Activated T-cell treated with anti-CD3 and anti-CD28 coated beads, Interleukin-2, amount 50 U/mL, for 72 hours (primary cell): ENCODE results near the gene ASTL. TPM values are rescaled to one million over a fixed set of nuclear protein-coding genes. Genes with fewer than 3 reads are reported as not detected.
A peak's percentile ranks its signal among the peaks of the same experiment; 100 is the strongest.

Source experiments
- ATAC-seq, 2 donors: fragments of 150-1000 bp; cut with Tn5 transposase; replicated peaks in 1 of 2; 2 replicates each; pipeline ENCODE4 v1.10.0; 2021; ENCODE audit warnings: moderate library complexity in 2 of 2, mild to moderate bottlenecking in 1 of 2
- DNase-seq, 2 donors: peaks; one replicate each; pipeline ENCODE4 v3.0.0; 2021 to 2022; ENCODE audit warnings: mixed read lengths in 1 of 2
- H3K27ac Mint-ChIP-seq: one replicate; pipeline ENCODE4 v1.8.0; 2022; ENCODE audit warnings: mild to moderate bottlenecking, moderate library complexity, mixed read lengths
- H3K27me3 Mint-ChIP-seq: one replicate; pipeline ENCODE4 v1.8.0; 2022; ENCODE audit warnings: low read depth, mixed read lengths
- H3K36me3 Mint-ChIP-seq, 2 donors: one replicate each; pipeline ENCODE4 v1.8.0; 2022; ENCODE audit warnings: mixed read lengths in 2 of 2, mild to moderate bottlenecking in 1 of 2; ENCODE audit not compliant: insufficient read depth in 2 of 2
- H3K4me1 Mint-ChIP-seq: one replicate; pipeline ENCODE4 v1.8.0; 2022; ENCODE audit warnings: low read depth, mixed read lengths
- H3K4me3 Mint-ChIP-seq, 2 donors: one replicate each; pipeline ENCODE4 v1.8.0; 2022; ENCODE audit warnings: mild to moderate bottlenecking in 2 of 2, mixed read lengths in 2 of 2, moderate library complexity in 2 of 2
- H3K9me3 Mint-ChIP-seq, 2 donors: one replicate each; pipeline ENCODE4 v1.8.0; 2022; ENCODE audit warnings: mixed read lengths in 2 of 2
- total RNA-seq, 2 donors: library from RNA; stranded (reverse); gene quantifications; one replicate each; pipeline ENCODE4 v1.2.3, GENCODE V29; 2022

ASTL gene
- total RNA-seq, 2 donors from 2014 or later: 8.1 to 9.1 TPM

DNA sequence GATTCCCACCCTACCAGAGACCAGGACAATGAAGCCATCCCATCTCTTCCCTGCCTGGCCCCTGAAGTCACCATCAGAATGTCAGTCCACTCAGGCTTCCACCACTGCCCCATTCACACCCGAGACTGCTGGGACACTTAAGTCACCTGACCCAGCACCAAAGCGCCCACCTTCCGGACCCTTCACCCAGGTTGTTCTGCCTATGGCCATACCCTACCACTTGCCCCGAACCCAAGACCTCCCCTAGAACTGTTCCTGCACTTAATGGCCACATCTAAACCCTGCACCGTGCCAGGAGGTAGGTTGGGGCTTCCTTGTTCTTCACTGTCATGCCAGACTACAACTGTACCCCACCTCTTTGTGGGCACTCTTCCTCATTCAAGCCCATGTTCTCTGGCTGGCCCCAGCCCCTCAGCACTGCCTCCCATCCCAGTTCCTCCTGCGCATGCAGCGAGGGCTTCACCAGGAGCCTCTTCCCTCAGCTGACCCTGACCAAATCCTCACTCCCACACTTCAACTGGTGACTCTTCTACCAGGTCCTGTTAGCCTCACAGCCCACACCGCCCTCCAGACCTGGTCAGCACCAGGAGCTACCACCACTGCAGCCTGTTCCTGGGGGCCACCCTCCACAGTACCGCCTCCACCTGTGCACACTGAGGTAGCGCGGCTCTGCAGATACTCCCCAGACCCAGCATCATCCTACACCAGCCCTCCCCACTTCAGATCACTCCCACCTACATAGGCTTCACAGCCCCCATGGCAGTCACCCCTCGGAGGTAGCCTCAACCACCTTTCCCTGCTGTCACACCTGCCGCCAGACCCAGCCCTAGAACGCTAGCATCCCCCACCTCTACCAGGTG is 13.7 kb downstream of the ASTL start:
- no peaks in the 10 kb centered on the region for H3K9me3 Mint-ChIP-seq
- no peak for DNase-seq

DNA sequence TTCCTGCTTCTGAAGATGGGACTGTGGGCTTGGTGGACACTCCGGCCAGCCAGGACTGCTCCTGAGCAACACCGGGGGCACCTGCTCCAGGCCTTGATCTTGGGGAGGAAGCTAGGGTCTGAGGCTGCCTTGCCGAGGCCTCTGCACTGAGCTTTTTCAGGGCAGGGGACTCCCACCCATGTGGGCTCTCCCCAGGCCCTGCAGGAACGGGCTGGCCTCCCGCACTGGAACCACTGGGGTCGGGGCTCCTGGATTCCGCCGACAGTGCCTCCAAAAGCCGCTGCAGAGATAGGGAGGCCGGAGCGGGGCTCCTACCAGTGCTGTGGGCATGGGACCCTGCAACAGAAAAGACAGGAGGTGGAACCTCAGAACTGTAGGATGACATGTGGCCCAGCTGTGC is 14.4 kb downstream of the ASTL start:
- no peak overlapping the region for H3K4me3 Mint-ChIP-seq
- no peak for ATAC-seq
- no peaks in the 10 kb centered on the region for H3K36me3 Mint-ChIP-seq
- DNase-seq: no peak
- no peaks in the 10 kb centered on the region for H3K9me3 Mint-ChIP-seq
- H3K27me3 Mint-ChIP-seq: peaks cover 30% of the 10 kb centered on the region
- peaks cover 9% of the 10 kb centered on the region for H3K4me1 Mint-ChIP-seq
- H3K27ac Mint-ChIP-seq: no peak overlapping the region

More for the DNA sequence above, 13.7 kb downstream of the ASTL start:
- ATAC-seq: peak in 1 of 2 donors; percentile 6
- Mint-ChIP-seq H3K27me3 (peaks cover 23% of the 10 kb centered on the region), H3K4me1 (peaks cover 13% of the 10 kb centered on the region), H3K4me3 (no peak overlapping the region), H3K27ac (no peak overlapping the region), H3K36me3 (no peaks in the 10 kb centered on the region)

DNA sequence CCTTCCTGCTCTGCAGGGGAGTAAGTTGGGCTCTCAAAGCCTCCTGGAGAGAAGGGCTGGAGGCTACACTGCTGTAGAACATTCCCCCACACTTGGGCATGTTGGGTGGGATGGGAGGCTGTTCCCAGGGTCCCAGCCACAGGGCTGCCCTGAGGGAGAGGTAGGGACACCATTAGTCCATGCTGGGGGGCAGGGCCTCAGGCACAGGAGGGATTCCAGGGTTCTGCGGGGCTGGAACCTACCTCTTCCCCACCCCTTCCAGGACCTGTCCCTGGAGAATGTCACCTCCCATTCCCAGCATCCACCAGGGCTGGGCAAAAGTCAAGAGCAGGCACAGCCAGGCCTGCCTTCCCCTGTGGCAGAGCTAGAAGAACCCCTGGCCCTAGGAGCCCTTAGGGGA is 15.0 kb downstream of the ASTL start:
- H3K9me3 Mint-ChIP-seq: no peaks in the 10 kb centered on the region
- no peaks in the 10 kb centered on the region for H3K36me3 Mint-ChIP-seq
- ATAC-seq (no peak), DNase-seq (no peak)
- H3K27me3 Mint-ChIP-seq: peaks cover 33% of the 10 kb centered on the region
- no peak overlapping the region for H3K27ac Mint-ChIP-seq
- H3K4me3 Mint-ChIP-seq: no peak overlapping the region
- peaks cover 9% of the 10 kb centered on the region for H3K4me1 Mint-ChIP-seq

DNA sequence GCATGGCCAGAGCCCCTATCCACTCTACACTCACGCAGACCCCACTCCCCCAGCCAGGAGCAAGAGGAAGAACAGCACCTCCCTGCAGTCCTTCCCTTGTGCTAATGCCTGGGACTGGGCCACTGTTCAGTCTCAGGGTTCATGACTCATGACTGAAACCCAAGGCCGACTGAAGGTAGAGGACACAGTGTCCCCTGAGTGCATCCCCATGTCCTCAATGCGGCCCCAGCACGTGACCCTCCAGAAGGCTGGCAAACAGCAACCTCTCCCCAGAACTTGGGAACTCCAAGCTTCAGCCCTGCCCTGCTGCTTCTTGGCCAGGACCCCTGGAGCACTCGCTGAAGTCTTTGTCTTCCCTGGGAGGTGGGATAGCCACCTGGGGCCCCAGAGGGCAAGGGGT is 15.9 kb downstream of the ASTL start:
- ATAC-seq (peak in 1 of 2 donors; percentile 3), DNase-seq (no peak)
- Mint-ChIP-seq H3K4me3 (no peak overlapping the region), H3K27ac (no peak overlapping the region), H3K9me3 (no peaks in the 10 kb centered on the region), H3K4me1 (peaks cover 15% of the 10 kb centered on the region), H3K36me3 (no peaks in the 10 kb centered on the region), H3K27me3 (peaks cover 40% of the 10 kb centered on the region)

DNA sequence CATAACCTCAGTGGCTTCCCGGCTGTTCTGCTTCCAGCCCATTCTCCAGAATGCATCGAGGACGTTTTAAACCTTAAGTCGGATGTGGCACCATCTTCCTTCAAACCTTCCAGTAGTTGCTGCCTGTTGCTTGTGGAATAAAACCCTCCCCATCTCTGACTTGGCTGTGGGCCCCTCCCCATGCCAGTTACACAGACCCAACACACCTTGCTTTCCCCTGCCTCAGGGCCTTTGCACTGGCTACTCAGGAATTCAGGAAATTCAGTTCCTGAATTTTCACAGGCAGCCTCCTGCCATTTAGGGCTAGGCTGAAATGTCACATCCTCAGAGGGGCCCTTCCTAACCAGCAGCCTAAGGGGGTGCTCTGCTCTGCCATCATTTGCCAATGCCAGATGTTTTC is 16.9 kb downstream of the ASTL start:
- Mint-ChIP-seq H3K27ac (no peak overlapping the region), H3K9me3 (no peaks in the 10 kb centered on the region), H3K36me3 (no peaks in the 10 kb centered on the region), H3K4me1 (peaks cover 17% of the 10 kb centered on the region), H3K4me3 (no peak overlapping the region), H3K27me3 (peaks cover 40% of the 10 kb centered on the region)
- DNase-seq (no peak), ATAC-seq (no peak)

DNA sequence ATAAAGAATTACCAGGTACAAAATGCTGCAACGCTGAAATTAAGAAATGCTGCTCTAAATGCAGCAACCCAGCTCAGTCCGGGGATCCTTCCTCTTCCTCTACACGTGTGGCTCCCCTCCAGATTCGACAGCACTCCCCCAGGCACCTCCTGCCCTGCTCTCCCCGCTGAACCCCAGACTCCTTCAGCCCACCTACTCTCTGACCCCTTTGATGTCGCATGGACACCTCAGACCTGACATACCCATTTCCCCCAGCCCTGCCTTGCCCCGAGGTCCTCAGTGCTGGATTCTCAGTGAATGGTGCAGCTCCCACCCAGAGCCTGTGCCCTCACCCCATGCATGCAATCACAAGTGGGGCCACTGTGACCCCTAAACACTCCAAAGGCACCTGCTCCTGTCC is 17.3 kb downstream of the ASTL start:
- DNase-seq (no peak), ATAC-seq (no peak)
- no peaks in the 10 kb centered on the region for H3K36me3 Mint-ChIP-seq
- peaks cover 17% of the 10 kb centered on the region for H3K4me1 Mint-ChIP-seq
- no peaks in the 10 kb centered on the region for H3K9me3 Mint-ChIP-seq
- H3K27me3 Mint-ChIP-seq: peaks cover 40% of the 10 kb centered on the region
- H3K27ac Mint-ChIP-seq: no peak overlapping the region
- no peak overlapping the region for H3K4me3 Mint-ChIP-seq

DNA sequence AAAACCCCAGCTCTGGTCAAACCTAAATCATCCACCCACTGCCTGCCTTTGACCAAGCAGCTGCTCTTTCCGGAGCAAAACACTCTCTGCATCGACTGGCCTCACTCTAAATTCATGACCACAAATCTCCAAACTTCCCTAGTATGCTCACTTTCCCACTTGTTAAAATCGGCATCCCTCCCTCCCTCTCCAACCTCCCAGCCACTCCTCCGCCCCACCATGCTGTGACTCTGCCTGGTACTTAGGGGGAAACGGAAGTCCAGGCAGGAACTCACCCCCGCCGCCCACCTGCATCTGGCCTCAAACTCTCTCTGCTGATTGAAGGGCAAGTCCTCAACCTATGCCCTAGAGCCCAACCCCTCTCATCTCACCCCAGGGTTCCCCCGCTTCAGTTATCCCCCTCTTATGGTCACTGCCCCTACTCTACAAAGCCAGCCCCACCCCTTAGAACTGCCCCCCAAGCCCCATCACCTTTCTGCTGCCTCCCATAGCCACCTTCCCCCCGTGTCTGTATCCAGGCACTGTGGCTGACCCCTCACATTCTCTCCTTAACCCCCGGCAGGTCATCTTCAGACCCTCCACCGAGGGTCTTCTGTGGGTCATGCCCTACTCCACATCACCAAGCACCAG is 18.1 kb downstream of the ASTL start:
- peaks cover 0 to 4% of the 10 kb centered on the region in 2 donors for H3K36me3 Mint-ChIP-seq
- ATAC-seq (no peak), DNase-seq (no peak)
- H3K9me3 Mint-ChIP-seq: no peaks in the 10 kb centered on the region
- H3K4me1 Mint-ChIP-seq: peaks cover 25% of the 10 kb centered on the region
- H3K27ac Mint-ChIP-seq: no peak overlapping the region
- H3K27me3 Mint-ChIP-seq: peaks cover 48% of the 10 kb centered on the region
- no peak overlapping the region for H3K4me3 Mint-ChIP-seq

DNA sequence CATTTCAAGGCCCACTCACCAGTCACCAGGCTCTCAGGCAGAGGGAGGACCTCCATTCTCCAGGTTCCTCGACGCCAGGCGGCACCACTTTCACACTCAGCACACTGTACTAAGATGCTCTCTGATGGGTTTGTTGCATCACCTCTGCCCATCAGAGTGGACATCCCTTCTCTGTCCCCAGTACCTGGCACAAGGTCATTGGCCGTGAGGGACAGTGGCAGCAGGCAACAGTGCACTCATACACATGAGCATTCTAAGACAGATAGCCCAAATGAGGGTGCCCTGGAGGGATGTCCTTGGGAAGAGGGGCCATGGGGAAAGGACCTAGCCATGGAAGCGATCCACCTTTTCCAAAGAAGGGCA is 18.9 kb downstream of the ASTL start:
- no peak for ATAC-seq
- peaks cover 25% of the 10 kb centered on the region for H3K4me1 Mint-ChIP-seq
- H3K27ac Mint-ChIP-seq: no peak overlapping the region
- peaks cover 50% of the 10 kb centered on the region for H3K27me3 Mint-ChIP-seq
- H3K9me3 Mint-ChIP-seq: no peaks in the 10 kb centered on the region
- no peak for DNase-seq
- no peak overlapping the region for H3K4me3 Mint-ChIP-seq
- peaks cover 0 to 4% of the 10 kb centered on the region in 2 donors for H3K36me3 Mint-ChIP-seq

DNA sequence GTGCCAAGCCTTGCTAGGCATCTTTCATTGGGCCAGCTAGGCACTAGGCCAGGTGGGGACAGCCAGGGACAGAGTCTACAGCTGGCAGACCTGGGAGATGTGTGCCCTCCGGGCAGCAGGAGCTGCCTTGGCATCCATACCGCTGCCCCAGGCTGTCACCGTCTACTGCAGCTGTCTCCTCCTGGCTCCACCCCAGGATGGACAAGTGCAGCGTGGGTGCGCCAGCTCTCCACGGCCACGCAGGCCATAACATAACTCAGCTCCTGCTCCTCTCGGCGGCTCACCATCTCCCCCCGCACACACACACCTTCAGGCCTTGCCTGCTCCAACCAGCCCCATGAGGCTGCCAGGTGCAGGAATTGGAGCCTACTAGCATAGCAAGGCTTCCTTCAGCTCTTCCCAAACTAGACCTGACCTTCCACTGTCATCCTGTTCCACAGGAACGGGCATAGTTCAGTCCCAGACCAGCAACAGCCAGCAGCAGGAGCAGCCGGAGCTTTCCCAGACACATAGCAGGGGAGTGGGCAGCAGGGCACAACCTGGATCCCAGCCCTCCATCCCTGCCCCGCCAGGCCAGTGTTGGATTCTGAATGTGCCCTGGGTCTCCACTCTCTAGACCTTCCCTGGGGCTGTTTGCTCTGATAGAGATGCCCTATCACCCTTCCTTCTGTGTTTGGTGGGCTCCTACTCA is 19.5 kb downstream of the ASTL start:
- H3K36me3 Mint-ChIP-seq: peaks cover 0 to 4% of the 10 kb centered on the region in 2 donors
- DNase-seq (no peak), ATAC-seq (no peak)
- H3K9me3 Mint-ChIP-seq: no peaks in the 10 kb centered on the region
- peaks cover 50% of the 10 kb centered on the region for H3K27me3 Mint-ChIP-seq
- no peak overlapping the region for H3K4me3 Mint-ChIP-seq
- H3K4me1 Mint-ChIP-seq: peaks cover 25% of the 10 kb centered on the region
- no peak overlapping the region for H3K27ac Mint-ChIP-seq

DNA sequence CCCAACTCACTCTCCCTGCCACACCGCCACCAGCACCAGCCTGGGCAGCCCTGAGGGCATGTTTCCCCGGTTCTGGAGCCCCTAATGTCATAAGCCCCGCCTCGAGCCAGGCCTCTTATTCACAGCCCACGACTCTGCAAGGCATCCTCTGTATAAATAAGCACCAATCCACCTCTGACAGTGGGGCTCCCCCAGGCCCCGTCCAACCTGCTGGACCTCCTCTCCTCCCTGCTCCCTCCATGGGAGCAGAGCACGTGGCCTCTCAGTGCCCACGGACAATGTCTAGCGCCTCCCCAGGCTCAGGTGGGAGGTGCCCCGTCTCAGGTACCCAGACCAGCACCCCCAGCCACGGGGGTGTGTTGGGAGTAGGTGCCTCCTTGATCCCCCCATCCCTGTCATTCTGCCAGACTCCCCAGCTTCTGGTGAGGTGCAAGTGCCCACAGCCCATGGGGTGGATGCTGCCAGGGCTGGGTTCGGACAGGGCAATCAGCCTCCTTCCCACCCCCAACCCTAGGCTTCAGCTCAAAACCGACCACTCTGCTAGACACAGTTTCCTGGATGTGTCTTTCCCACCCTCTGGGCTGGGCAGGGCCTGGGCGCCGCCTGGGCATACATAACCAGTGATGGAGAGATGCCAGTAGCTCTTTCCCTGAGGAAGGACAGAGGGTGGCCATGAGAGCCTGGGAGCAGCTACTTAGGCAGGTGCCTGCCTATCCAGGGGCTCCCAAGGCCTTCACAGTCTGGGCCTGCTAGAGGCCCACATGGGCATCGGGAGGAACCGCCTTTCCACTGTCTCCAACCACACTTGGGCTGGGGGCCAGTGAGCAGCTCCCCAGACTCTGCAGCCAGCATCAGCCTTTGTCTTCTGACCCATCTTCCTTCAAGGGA is 20.4 kb downstream of the ASTL start:
- no peak for ATAC-seq
- DNase-seq: no peak
- no peaks in the 10 kb centered on the region for H3K9me3 Mint-ChIP-seq
- peaks cover 0 to 4% of the 10 kb centered on the region in 2 donors for H3K36me3 Mint-ChIP-seq
- peaks cover 25% of the 10 kb centered on the region for H3K4me1 Mint-ChIP-seq
- H3K27ac Mint-ChIP-seq: no peak overlapping the region
- H3K27me3 Mint-ChIP-seq: peaks cover 50% of the 10 kb centered on the region
- peak overlapping the region; percentile 78 to 82 for H3K4me3 Mint-ChIP-seq

DNA sequence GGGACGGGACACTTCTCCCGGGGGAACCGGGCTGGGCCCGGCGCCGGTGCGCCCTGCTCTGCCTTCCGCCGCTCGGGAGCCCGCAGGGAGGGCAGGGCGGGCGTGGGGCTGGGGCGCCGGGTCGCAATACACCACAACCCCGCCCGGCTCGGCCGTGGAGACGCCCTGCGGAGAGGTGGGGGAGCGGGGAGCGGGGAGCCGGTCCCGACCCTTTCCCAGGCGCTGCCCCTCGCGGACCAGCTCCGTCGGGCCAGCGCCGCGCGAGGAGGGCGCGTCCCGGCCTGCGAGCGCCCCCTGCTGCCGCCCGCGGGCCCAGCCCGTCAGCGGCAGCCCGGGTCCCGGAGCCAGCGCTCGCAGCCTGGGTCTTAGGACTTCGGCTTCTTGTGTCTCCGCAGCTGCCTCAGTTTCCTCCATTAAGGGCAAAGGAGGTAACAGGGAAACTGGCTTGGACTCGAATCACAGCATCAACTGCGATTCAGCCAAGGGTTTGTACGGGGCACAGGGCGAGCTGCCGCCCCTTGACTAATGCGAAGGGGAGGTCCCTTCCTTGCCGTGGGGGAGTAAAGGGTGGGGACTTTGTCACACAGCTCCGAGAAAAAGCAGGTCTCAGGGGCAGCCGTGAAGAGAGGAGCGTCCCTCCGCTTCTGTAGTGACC is 21.3 kb downstream of the ASTL start:
- peaks cover 0 to 4% of the 10 kb centered on the region in 2 donors for H3K36me3 Mint-ChIP-seq
- H3K4me1 Mint-ChIP-seq: peaks cover 25% of the 10 kb centered on the region
- ATAC-seq (peak; percentile 76 to 79), DNase-seq (peak; percentile 69 to 83)
- H3K4me3 Mint-ChIP-seq: peak overlapping the region; percentile 78 to 82
- H3K9me3 Mint-ChIP-seq: no peaks in the 10 kb centered on the region
- peaks cover 50% of the 10 kb centered on the region for H3K27me3 Mint-ChIP-seq
- no peak overlapping the region for H3K27ac Mint-ChIP-seq

DNA sequence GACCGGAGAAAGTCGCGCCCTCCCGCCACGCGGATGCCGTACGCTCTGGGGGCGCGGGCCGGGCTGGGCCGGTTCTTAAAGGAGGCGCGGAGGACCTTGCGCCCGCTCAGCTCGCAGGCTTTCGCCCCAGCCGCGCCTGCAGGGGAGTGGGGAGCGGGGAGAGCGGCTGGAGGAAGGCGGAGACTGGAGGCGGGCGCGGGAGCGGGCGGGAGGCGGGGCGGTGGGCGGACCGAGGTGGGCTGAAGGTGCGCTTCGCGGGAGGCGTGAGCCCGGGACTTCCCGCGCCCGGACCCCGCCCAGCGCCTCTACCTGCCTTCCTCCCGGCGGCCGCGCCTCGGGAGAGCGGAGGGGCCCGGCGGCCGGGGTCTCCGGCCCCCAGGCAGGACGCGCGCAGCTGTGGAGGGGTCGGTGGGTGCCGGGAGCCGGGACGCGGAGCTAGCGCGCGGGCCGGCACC is 21.9 kb downstream of the ASTL start, which contains the start of gene ADRA2B:
ADRA2B (minus strand) TSS at position 148 of the 455 bp plus-strand sequence. CDS start 422 bp downstream, outside the sequence.
- Mint-ChIP-seq H3K36me3 (peaks cover 0 to 4% of the 10 kb centered on the region in 2 donors), H3K4me3 (peak within 1 kb of the TSS; percentile 86), H3K27me3 (peaks cover 44% of the 10 kb centered on the region), H3K4me1 (peaks cover 25% of the 10 kb centered on the region), H3K9me3 (no peaks in the 10 kb centered on the region), H3K27ac (peak within 1 kb of the TSS; percentile 67)
- ATAC-seq (peak; percentile 66 to 69), DNase-seq (peak; percentile 71 to 78)
